Measurements from ENCODE around the gene ALDH3B2.
"Not testable (repeated sequence)": the region's sequence is repeated elsewhere in the genome, so short reads cannot be mapped to it uniquely, and the experiment has no call there.

- TF ChIP-seq CTCF (IDR thresholded peaks at IDR 0.05); EZH2 (IDR thresholded peaks at IDR 0.05; ENCODE audit: borderline replicate concordance, insufficient read depth, low read depth, low read length, poor library complexity, severe bottlenecking): not testable (repeated sequence)
Observed at GRCh38 chr11:67620621-67621020, 53.8 kb downstream of the ALDH3B2 start.
